MM.1S (cell line): ENCODE data around the gene THOC2.
"Not testable (repeated sequence)": the region's sequence is repeated elsewhere in the genome, so short reads cannot be mapped to it uniquely, and the experiment has no call there.

Experiments used
- CTCF ChIP-seq: fragments of 300-600 bp; sonication (generic); IDR thresholded peaks from 2 replicates; pipeline ENCODE4 v1.5.1; 2016; ENCODE audit warnings: antibody characterized with exemption, low read length, mixed read lengths
- EZH2 ChIP-seq: fragments of 300-600 bp; sonication (generic); optimal IDR thresholded peaks from 2 replicates; pipeline ENCODE3; 2017; ENCODE audit warnings: low read depth, mild to moderate bottlenecking, antibody characterized with exemption, low read length, mixed read lengths

- not testable (repeated sequence) for TF ChIP-seq EZH2, CTCF
Observed at GRCh38 chrX:123648811-123649181, 84.1 kb downstream of the THOC2 start.
